Measurements from ENCODE around the gene CEACAM3. TPM values are rescaled to one million over a fixed set of nuclear protein-coding genes. Genes with fewer than 3 reads are reported as not detected.
"Not testable (repeated sequence)": the region's sequence is repeated elsewhere in the genome, so short reads cannot be mapped to it uniquely, and the experiment has no call there.

CEACAM3 gene
- total RNA-seq: not detected in 2 replicates
- polyA plus RNA-seq (2012): not detected

GRCh38 chr19:41796362-41796761 is at the start of gene CEACAM3:
TSS of gene CEACAM3 (plus strand) at chr19:41796587. CDS start at chr19:41796678, 91 bp downstream.
- DNase-seq (ENCODE audit: low read depth): no peak

- peak; percentile 37 for DNase-seq (ENCODE audit: low read depth)
Measured at GRCh38 chr19:41746593-41747227, 49.7 kb upstream of the CEACAM3 start.

GRCh38 chr19:41748012-41748411 is 48.4 kb upstream of the CEACAM3 start:
- DNase-seq (ENCODE audit: low read depth): no peak

GRCh38 chr19:41750248-41751134 is 45.9 kb upstream of the CEACAM3 start:
- not testable (repeated sequence) for DNase-seq (ENCODE audit: low read depth)

- peak; percentile 3 for DNase-seq (ENCODE audit: low read depth)
Measured at GRCh38 chr19:41753159-41753558, 43.2 kb upstream of the CEACAM3 start.

- peak; percentile 26 for DNase-seq (ENCODE audit: low read depth)
Measured at GRCh38 chr19:41753936-41754529, 42.4 kb upstream of the CEACAM3 start.

- no peak for DNase-seq (ENCODE audit: low read depth)
Measured at GRCh38 chr19:41755328-41755913, 41.0 kb upstream of the CEACAM3 start, which contains the start of gene CEACAM6. TSS of gene CEACAM6 (plus strand) at chr19:41755530. CDS start at chr19:41755639, 109 bp downstream.

- DNase-seq (ENCODE audit: low read depth): no peak
Measured at GRCh38 chr19:41758846-41759245, 37.5 kb upstream of the CEACAM3 start.

GRCh38 chr19:41767115-41767514 is 29.3 kb upstream of the CEACAM3 start:
- DNase-seq (ENCODE audit: low read depth): no peak

GRCh38 chr19:41768105-41768504 is 28.3 kb upstream of the CEACAM3 start:
- DNase-seq (ENCODE audit: low read depth): not testable (repeated sequence)

GRCh38 chr19:41769608-41770007 is 26.8 kb upstream of the CEACAM3 start:
- no peak for DNase-seq (ENCODE audit: low read depth)

- DNase-seq (ENCODE audit: low read depth): no peak
Measured at GRCh38 chr19:41771410-41771809, 25.0 kb upstream of the CEACAM3 start.

- no peak for DNase-seq (ENCODE audit: low read depth)
Measured at GRCh38 chr19:41774515-41774980, 21.8 kb upstream of the CEACAM3 start.

GRCh38 chr19:41776700-41777099 is 19.7 kb upstream of the CEACAM3 start:
- DNase-seq (ENCODE audit: low read depth): no peak

GRCh38 chr19:41783612-41784011 is 12.8 kb upstream of the CEACAM3 start:
- DNase-seq (ENCODE audit: low read depth): no peak

- DNase-seq (ENCODE audit: low read depth): no peak
Measured at GRCh38 chr19:41784312-41784711, 12.1 kb upstream of the CEACAM3 start.

- no peak for DNase-seq (ENCODE audit: low read depth)
Measured at GRCh38 chr19:41784743-41785142, 11.6 kb upstream of the CEACAM3 start.

GRCh38 chr19:41785653-41786052 is 10.7 kb upstream of the CEACAM3 start:
- peak; percentile 47 for DNase-seq (ENCODE audit: low read depth)

- no peak for DNase-seq (ENCODE audit: low read depth)
Measured at GRCh38 chr19:41787055-41787454, 9.3 kb upstream of the CEACAM3 start.

- not testable (repeated sequence) for DNase-seq (ENCODE audit: low read depth)
Measured at GRCh38 chr19:41788518-41788917, 7.9 kb upstream of the CEACAM3 start.

- DNase-seq (ENCODE audit: low read depth): not testable (repeated sequence)
Measured at GRCh38 chr19:41789053-41789452, 7.3 kb upstream of the CEACAM3 start.
